Stomach smooth muscle (tissue), 2 donors: ENCODE results near the gene CPD.

Source experiments
- H3K27ac ChIP-seq: one replicate; pipeline ENCODE4 v1.7.0; 2013; ENCODE audit warnings: mild to moderate bottlenecking, low read length, inconsistent platforms
- H3K27me3 ChIP-seq, 2 donors: one replicate each; pipeline ENCODE4 v1.7.0; 2013; ENCODE audit warnings: low read length in 2 of 2; ENCODE audit not compliant: insufficient read depth in 2 of 2, control insufficient read depth in 1 of 2
- H3K36me3 ChIP-seq, 2 donors: one replicate each; pipeline ENCODE4 v1.7.0; 2013; ENCODE audit warnings: low read length in 2 of 2; ENCODE audit not compliant: control insufficient read depth in 2 of 2, insufficient read depth in 2 of 2
- H3K4me1 ChIP-seq: one replicate; pipeline ENCODE4 v1.7.0; 2013; ENCODE audit warnings: low read length; ENCODE audit not compliant: control insufficient read depth, insufficient read depth
- H3K4me3 ChIP-seq, 2 donors: one replicate each; pipeline ENCODE4 v1.7.0; 2013; ENCODE audit warnings: low read length in 2 of 2
- H3K9ac ChIP-seq, 2 donors: one replicate each; pipeline ENCODE4 v1.7.0; 2013; ENCODE audit warnings: low read length in 2 of 2, mild to moderate bottlenecking in 1 of 2
- H3K9me3 ChIP-seq, 2 donors: one replicate each; pipeline ENCODE4 v1.7.0; 2013; ENCODE audit warnings: low read length in 2 of 2; ENCODE audit not compliant: control insufficient read depth in 2 of 2
- donor health status: healthy.
- donor health status: Pancreatic carcinoma.

The CPD gene

DNA sequence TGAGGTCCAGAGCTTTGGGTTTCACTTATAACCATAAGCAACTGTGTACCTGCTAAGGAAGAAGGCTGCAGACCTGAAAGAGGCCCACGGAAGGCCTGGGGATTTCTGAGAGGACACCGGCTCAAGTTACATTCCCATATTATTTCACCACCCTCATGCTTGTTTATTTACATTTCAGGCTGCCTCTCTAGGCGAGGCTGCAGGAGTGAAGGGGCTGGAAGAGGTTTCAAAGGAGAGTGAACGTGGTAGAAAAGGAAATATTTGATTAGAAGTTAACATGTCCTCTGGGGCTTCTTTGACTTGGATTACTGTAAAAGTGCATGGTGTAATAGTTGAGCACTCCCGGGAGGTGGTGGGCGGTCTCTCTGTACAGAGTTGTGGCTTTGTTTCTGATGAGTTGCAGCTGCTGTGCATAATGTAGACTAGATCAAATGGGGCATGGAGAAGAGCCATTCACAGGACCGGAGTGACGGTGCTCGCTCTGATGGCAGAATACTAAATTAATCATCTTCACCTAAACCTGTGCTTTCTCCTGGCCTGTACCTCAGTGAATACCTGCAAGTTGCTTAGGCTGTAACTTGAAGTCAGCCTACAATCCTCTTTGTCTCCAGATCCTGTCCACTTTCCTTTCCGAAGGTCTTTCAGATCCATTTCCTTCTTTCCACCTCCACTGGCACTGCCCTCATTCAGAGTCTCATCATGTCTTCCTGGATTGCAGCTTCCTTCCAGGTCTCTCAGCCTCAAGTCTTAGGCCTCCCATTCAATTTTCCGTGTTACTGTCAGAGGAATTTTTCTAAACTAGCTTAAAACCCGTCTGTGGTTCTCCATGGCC is 1.9 kb upstream of the CPD start:
- Histone ChIP-seq H3K9ac (no peak overlapping the region), H3K27me3 (peaks cover 0 to 4% of the 10 kb centered on the region in 2 donors), H3K27ac (no peak overlapping the region)

DNA sequence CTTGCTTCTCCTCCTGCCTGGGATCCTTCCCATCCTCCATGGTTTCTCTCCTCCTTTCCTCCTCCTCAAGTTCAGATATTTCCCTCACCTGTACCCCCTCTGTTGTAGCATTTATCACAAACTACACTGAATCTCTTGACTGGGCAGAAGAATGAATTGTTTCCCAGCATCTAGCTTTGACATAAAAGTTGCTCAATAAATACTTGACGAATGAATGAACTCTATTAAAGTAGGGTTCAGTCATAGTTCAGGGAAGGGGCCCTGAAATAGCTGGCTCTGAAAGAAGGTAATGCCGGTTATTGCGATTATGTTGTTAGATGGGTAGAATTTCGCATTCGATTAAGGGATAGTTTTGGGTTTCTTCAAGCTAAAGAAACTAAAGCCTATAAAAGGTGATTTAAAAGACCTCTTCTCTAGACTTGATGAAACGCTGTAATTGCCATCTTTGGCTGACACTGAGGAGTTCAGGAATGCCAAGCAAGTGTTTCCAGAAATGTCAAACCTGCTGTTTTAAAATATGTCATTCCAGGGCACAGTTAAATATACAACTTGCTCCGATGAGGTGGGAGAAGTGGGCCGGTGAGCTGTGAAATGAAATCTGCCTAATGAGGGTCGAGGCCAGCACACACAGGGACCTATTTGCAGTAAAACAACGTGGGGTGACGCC is 1.0 kb upstream of the CPD start:
- H3K27me3 ChIP-seq, result peaks cover 0 to 4% of the 10 kb centered on the region in 2 donors
- peaks cover 23% of the 10 kb centered on the region for H3K4me1 ChIP-seq
- no peaks in the 10 kb centered on the region for H3K36me3 ChIP-seq
- peak overlapping the region; percentile 76 to 83 for H3K9ac ChIP-seq
- H3K9me3 ChIP-seq, result no peaks in the 10 kb centered on the region
- peak overlapping the region; percentile 78 for H3K27ac ChIP-seq
- H3K4me3 ChIP-seq, result peak overlapping the region; percentile 78 to 84

More for the DNA sequence above, 1.9 kb upstream of the CPD start:
- Histone ChIP-seq H3K9me3 (no peaks in the 10 kb centered on the region), H3K4me3 (no peak overlapping the region), H3K36me3 (no peaks in the 10 kb centered on the region), H3K4me1 (peaks cover 23% of the 10 kb centered on the region)

DNA sequence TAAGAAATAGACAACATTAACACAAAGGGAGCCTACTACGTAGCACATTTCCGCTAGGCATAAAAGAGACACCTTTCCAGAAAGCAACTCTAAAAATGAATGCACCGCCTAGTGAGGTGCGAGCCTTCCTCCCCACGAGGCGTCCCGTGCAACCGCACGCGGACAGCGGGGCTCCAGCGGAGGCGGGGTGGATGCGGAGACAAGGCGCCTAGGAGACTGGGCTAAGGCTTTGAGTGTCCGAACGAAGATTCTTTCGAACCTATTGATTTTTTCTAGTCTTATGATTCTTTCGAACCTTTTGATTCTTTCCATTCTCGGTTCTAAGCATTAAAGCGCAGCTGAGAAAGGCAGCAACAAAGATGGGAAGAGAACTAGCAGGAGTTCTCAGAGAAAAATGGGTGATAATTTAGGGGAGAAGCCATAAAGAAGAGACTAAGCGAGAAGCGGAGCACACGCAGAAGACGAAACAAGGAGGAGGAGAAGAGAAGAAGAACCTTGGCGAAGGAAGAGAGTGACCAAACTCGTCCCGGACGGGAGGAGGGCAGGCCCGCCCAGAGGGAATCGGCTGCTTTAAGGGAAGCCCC is 394 bp upstream of the CPD start:
- Histone ChIP-seq H3K4me1 (peaks cover 23% of the 10 kb centered on the region), H3K4me3 (peak overlapping the region; percentile 78 to 84), H3K9ac (peak overlapping the region; percentile 76 to 83), H3K27ac (peak overlapping the region; percentile 78), H3K36me3 (no peaks in the 10 kb centered on the region), H3K9me3 (no peaks in the 10 kb centered on the region), H3K27me3 (peaks cover 0 to 4% of the 10 kb centered on the region in 2 donors)

DNA sequence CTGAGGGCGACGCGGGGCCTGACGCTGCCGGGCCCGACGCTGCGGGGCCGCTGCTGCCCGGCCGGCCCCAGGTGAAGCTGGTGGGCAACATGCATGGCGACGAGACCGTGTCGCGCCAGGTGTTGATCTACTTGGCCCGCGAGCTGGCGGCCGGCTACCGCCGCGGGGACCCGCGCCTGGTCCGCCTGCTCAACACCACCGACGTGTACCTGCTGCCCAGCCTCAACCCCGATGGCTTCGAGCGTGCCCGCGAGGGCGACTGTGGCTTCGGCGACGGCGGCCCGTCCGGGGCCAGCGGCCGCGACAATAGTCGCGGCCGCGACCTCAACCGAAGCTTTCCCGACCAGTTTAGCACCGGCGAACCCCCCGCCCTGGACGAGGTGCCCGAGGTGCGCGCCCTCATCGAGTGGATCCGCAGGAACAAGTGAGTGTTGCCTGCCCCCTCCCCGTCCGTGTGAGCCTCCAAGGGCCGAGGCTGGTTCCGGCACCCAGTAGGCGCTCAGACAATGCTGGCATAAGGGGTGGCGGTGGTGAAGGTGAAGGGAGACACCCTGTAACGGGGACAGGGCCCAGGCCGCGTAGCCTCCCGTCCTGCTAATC is 676 bp downstream of the CPD start:
- Histone ChIP-seq H3K4me1 (peaks cover 23% of the 10 kb centered on the region), H3K9ac (peak overlapping the region; percentile 76 to 78), H3K27ac (peak overlapping the region; percentile 78)

DNA sequence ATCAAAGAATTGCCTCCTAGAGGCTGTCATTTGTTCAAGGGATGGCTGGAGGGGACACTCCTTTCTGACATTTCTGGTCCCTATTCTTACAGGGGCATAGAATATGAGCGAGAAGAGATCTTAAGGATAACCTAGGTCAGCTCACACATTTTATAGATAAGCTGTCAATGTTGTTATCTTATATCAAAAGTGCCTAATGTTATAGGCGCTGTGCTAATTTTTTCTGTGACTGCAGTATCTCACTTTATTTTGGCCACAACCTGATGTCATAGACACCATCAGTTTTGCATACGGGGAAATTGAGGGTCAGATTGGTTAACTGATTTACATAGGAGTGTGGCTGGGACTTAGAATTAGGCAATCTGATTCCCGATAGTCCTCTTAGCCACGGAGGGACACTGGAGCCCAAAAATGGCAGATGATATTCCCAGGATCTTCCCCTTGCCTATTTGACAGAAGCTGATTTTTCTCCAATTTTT is 1.2 kb downstream of the CPD start:
- no peaks in the 10 kb centered on the region for H3K27me3 ChIP-seq
- no peaks in the 10 kb centered on the region for H3K9me3 ChIP-seq
- peak overlapping the region; percentile 76 to 78 for H3K9ac ChIP-seq
- H3K36me3 ChIP-seq, result no peaks in the 10 kb centered on the region
- no peak overlapping the region for H3K27ac ChIP-seq
- peak overlapping the region; percentile 77 to 84 for H3K4me3 ChIP-seq
- H3K4me1 ChIP-seq, result peaks cover 23% of the 10 kb centered on the region

More for the DNA sequence above, 676 bp downstream of the CPD start:
- no peaks in the 10 kb centered on the region for H3K9me3 ChIP-seq
- H3K36me3 ChIP-seq, result no peaks in the 10 kb centered on the region
- no peaks in the 10 kb centered on the region for H3K27me3 ChIP-seq
- H3K4me3 ChIP-seq, result peak overlapping the region; percentile 77 to 84

DNA sequence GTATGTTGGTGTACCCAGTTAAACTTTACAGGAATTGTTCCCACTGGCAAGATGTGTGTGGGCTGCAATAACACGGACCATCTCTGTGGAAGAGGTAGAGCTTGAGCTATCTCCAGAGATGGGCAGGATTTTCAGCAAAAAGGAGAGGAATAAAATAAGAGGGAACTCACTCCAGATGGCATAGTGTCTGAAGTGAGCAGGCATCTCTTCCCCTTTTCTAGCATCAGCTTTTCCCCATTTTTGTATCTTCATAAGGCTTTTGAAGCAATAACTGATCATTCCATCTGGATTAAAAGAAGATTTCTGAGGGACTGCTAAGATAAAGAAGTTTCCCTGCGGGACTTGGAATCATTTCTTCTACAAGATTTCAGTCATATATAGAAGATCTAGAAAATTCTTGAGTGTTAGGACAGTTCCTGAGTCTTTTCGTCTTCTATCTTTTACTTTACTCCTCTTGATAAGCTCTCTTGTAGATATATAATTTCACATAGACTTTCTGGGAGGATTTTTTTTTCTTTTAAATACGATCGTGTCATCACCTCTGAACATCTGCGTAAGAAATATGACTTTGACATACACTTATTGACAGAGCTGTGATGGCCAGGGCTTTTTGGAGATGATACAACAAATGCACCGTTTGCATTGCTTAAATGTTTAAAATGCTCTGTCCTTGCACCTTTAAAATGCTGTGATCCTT is 2.1 kb downstream of the CPD start:
- Histone ChIP-seq H3K9ac (peak overlapping the region; percentile 76 to 78), H3K27me3 (no peaks in the 10 kb centered on the region), H3K27ac (no peak overlapping the region), H3K4me3 (peak overlapping the region; percentile 77 to 84), H3K36me3 (peaks cover 2 to 5% of the 10 kb centered on the region in 2 donors), H3K9me3 (no peaks in the 10 kb centered on the region), H3K4me1 (peaks cover 23% of the 10 kb centered on the region)

DNA sequence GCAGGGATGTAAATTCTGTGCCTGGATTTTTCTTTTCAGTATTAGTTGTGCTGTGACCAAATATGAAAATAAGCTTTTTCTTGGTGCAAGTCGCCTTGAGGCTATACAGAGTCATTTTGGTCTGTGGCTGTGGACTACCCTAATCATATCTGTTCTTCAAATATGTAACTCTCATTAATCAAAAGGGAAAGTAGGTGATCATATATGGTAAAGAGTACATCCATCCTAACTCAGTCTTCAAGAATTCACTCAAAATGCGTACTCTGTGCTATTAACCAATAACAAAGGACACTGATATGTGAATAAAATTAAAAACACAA is 2.6 kb downstream of the CPD start:
- H3K27ac ChIP-seq, result no peak overlapping the region
- peak overlapping the region; percentile 29 to 84 for H3K4me3 ChIP-seq
- H3K4me1 ChIP-seq, result peaks cover 23% of the 10 kb centered on the region

DNA sequence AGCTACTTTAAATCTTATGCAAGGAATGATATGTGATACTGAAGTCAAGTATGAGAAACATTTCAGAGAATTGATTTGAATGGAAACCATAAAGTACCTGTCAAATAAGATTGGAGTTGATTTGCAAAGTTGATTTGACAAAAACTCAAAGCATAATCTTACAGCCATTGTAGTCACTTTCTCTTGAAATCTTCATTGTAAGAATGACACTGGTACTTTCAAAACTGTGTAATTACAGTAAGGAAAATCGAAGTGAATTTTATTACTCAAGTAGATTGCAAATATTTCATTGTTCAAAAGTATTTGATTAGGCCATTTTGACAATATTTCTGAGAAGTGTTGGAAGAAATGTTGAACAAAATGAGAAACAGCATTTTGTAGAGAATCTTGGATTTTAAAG is 3.6 kb downstream of the CPD start:
- no peak overlapping the region for H3K27ac ChIP-seq
- no peaks in the 10 kb centered on the region for H3K27me3 ChIP-seq
- H3K9ac ChIP-seq, result no peak overlapping the region
- peaks cover 23% of the 10 kb centered on the region for H3K4me1 ChIP-seq
- peaks cover 2 to 12% of the 10 kb centered on the region in 2 donors for H3K36me3 ChIP-seq
- H3K9me3 ChIP-seq, result no peaks in the 10 kb centered on the region
- no peak overlapping the region for H3K4me3 ChIP-seq

More for the DNA sequence above, 2.6 kb downstream of the CPD start:
- Histone ChIP-seq H3K36me3 (peaks cover 2 to 6% of the 10 kb centered on the region in 2 donors), H3K9me3 (no peaks in the 10 kb centered on the region), H3K9ac (peak overlapping the region in 1 of 2 donors; percentile 12), H3K27me3 (no peaks in the 10 kb centered on the region)

DNA sequence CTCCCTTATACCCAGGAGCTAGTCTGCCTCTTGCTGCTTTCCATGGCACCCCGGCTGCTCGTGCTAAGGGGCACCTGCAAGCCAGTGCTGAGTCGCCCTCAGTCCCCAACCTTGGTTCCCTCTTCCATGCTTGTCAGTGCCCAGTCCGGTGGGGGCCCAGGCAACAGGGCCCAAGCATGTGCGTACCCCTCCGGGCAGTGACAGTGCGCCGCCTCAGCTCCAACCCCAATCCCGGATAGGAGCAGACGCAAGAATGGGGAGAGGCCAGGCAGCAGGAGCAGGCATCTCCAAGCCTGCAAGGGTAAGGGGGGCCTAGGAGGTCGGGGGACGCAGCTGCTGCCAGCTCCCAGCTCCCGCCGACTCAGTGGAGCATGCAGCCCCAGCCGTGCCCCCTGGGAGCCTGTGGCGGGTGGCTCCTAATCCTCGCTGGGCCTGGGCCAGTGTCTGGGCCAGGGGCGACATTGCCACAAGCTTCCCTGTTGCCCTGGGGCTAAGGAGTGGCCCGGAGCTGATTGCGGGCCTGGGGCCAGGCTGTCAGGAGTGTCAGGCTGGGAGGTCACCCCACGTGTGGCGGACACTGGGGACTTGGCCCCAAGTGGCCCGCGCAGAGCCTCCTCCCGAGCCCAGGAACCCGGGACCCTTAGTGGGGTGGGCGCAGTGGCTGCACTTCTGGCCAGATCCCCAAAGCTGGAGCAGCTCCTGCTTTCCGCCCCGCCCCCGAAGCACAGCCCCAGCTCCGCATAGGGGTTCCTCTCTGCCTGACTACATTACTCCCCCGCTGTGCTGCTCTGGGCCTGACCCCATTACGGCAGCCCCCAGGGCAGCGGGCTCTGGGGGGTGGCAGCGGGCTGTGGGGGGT is 9.8 kb downstream of the CPD start:
- no peaks in the 10 kb centered on the region for H3K4me1 ChIP-seq
- no peaks in the 10 kb centered on the region for H3K9me3 ChIP-seq
- no peak overlapping the region for H3K27ac ChIP-seq
- no peak overlapping the region for H3K4me3 ChIP-seq
- H3K27me3 ChIP-seq, result no peaks in the 10 kb centered on the region
- no peak overlapping the region for H3K9ac ChIP-seq
- H3K36me3 ChIP-seq, result peaks cover 2 to 14% of the 10 kb centered on the region in 2 donors
